GM11168 (cell line): ENCODE results near the gene CD38.
"Not testable (repeated sequence)": the region's sequence is repeated elsewhere in the genome, so short reads cannot be mapped to it uniquely, and the experiment has no call there.

ENCODE experiments used
- in situ Hi-C: fragments of 300-500 bp; cut with MboI; formaldehyde crosslinking; loops from one replicate; pipeline ENCODE4 v1.12.0; 2022; ENCODE audit warnings: low sequenced_read_pairs; ENCODE audit not compliant: unreplicated experiment

The CD38 gene

GRCh38 chr4:15793506-15794363, 15.6 kb downstream of the CD38 start:
- in situ Hi-C loops: no loop called here

GRCh38 chr4:15794426-15794825, 16.3 kb downstream of the CD38 start:
- in situ Hi-C loops: no loop called here

- in situ Hi-C loops: no loop called here
Measured at GRCh38 chr4:15794905-15795304, 16.8 kb downstream of the CD38 start.

GRCh38 chr4:15797320-15797719, 19.2 kb downstream of the CD38 start:
- in situ Hi-C loops: no loop called here

GRCh38 chr4:15799141-15799540, 21.0 kb downstream of the CD38 start:
- in situ Hi-C loops: no loop called here

- in situ Hi-C loops: no loop called here
Measured at GRCh38 chr4:15799701-15800100, 21.6 kb downstream of the CD38 start.

GRCh38 chr4:15802497-15802896, 24.4 kb downstream of the CD38 start:
- in situ Hi-C loops: not testable (repeated sequence)

- in situ Hi-C loops: loop anchor here (5.0 kb wide), 1 partner anchor 76 kb away; no protein-coding TSS in a partner anchor
Measured at GRCh38 chr4:15805583-15806517, 27.7 kb downstream of the CD38 start.

GRCh38 chr4:15809058-15809457, 30.9 kb downstream of the CD38 start:
- in situ Hi-C loops: loop anchor here (5.0 kb wide), 1 partner anchor 73 kb away; no protein-coding TSS in a partner anchor

GRCh38 chr4:15809466-15809865, 31.3 kb downstream of the CD38 start:
- in situ Hi-C loops: loop anchor here (5.0 kb wide), 1 partner anchor 73 kb away; no protein-coding TSS in a partner anchor

- in situ Hi-C loops: no loop called here
Measured at GRCh38 chr4:15811703-15812337, 33.7 kb downstream of the CD38 start.

- in situ Hi-C loops: no loop called here
Measured at GRCh38 chr4:15832523-15833451, 54.7 kb downstream of the CD38 start.

GRCh38 chr4:15833801-15834200, 55.7 kb downstream of the CD38 start:
- in situ Hi-C loops: no loop called here

GRCh38 chr4:15836362-15836761, 58.2 kb downstream of the CD38 start:
- in situ Hi-C loops: no loop called here

GRCh38 chr4:15837591-15837990, 59.5 kb downstream of the CD38 start:
- in situ Hi-C loops: no loop called here

- in situ Hi-C loops: not testable (repeated sequence)
Measured at GRCh38 chr4:15841194-15841730, 63.1 kb downstream of the CD38 start.

GRCh38 chr4:15847746-15848145, 69.6 kb downstream of the CD38 start:
- in situ Hi-C loops: no loop called here

- in situ Hi-C loops: no loop called here
Measured at GRCh38 chr4:15848191-15848842, 70.2 kb downstream of the CD38 start.

- in situ Hi-C loops: no loop called here
Measured at GRCh38 chr4:15851969-15852368, 73.8 kb downstream of the CD38 start.
